NCI-H1436 treated with DMSO at 0.1 percent for 48 hours (cell line): Measurements from ENCODE around the gene PEBP1.

Experiments used
- DNase-seq: peaks from one replicate; lab custom pipeline; 2025; lab: John Stamatoyannopoulos, UW

The PEBP1 gene

GRCh38 chr12:118136559-118137003 lies 657 bp downstream of the PEBP1 start:
- DNase-seq = no peak

GRCh38 chr12:118137148-118137678 lies 1.3 kb downstream of the PEBP1 start:
- DNase-seq = no peak

- no peak for DNase-seq
Measured at GRCh38 chr12:118140825-118141224, 4.9 kb downstream of the PEBP1 start.

GRCh38 chr12:118144499-118144898 lies 8.6 kb downstream of the PEBP1 start:
- no peak for DNase-seq

- DNase-seq = no peak
Measured at GRCh38 chr12:118145113-118145797, 9.3 kb downstream of the PEBP1 start.

- no peak for DNase-seq
Measured at GRCh38 chr12:118145798-118146156, 9.9 kb downstream of the PEBP1 start.

GRCh38 chr12:118148287-118148686 lies 12.4 kb downstream of the PEBP1 start:
- DNase-seq = no peak

GRCh38 chr12:118150625-118151024 lies 14.7 kb downstream of the PEBP1 start:
- no peak for DNase-seq

GRCh38 chr12:118151755-118152154 lies 15.8 kb downstream of the PEBP1 start:
- no peak for DNase-seq

- no peak for DNase-seq
Measured at GRCh38 chr12:118160536-118160935, 24.6 kb downstream of the PEBP1 start.

GRCh38 chr12:118164798-118165486 lies 29.0 kb downstream of the PEBP1 start:
- no peak for DNase-seq

GRCh38 chr12:118166946-118167345 lies 31.0 kb downstream of the PEBP1 start:
- no peak for DNase-seq

GRCh38 chr12:118175823-118176447 lies 40.0 kb downstream of the PEBP1 start:
- DNase-seq = no peak

GRCh38 chr12:118183155-118183554 lies 47.2 kb downstream of the PEBP1 start:
- DNase-seq = no peak

GRCh38 chr12:118183711-118184110 lies 47.8 kb downstream of the PEBP1 start:
- no peak for DNase-seq

GRCh38 chr12:118185602-118186397 lies 49.9 kb downstream of the PEBP1 start:
- DNase-seq = no peak

- DNase-seq = no peak
Measured at GRCh38 chr12:118187751-118188435, 52.0 kb downstream of the PEBP1 start.

- DNase-seq = no peak
Measured at GRCh38 chr12:118188690-118189371, 52.9 kb downstream of the PEBP1 start.

GRCh38 chr12:118189741-118190191 lies 53.8 kb downstream of the PEBP1 start:
- no peak for DNase-seq

GRCh38 chr12:118190266-118190665 lies 54.3 kb downstream of the PEBP1 start:
- no peak for DNase-seq

- no peak for DNase-seq
Measured at GRCh38 chr12:118193477-118193876, 57.6 kb downstream of the PEBP1 start.
